ENCODE measurements around the gene MAN1C1. TPM values are rescaled to one million over a fixed set of nuclear protein-coding genes. Genes with fewer than 3 reads are reported as not detected.

The MAN1C1 gene
- total RNA-seq, 1 experiment from 2014 or later: 0.11 TPM

DNA sequence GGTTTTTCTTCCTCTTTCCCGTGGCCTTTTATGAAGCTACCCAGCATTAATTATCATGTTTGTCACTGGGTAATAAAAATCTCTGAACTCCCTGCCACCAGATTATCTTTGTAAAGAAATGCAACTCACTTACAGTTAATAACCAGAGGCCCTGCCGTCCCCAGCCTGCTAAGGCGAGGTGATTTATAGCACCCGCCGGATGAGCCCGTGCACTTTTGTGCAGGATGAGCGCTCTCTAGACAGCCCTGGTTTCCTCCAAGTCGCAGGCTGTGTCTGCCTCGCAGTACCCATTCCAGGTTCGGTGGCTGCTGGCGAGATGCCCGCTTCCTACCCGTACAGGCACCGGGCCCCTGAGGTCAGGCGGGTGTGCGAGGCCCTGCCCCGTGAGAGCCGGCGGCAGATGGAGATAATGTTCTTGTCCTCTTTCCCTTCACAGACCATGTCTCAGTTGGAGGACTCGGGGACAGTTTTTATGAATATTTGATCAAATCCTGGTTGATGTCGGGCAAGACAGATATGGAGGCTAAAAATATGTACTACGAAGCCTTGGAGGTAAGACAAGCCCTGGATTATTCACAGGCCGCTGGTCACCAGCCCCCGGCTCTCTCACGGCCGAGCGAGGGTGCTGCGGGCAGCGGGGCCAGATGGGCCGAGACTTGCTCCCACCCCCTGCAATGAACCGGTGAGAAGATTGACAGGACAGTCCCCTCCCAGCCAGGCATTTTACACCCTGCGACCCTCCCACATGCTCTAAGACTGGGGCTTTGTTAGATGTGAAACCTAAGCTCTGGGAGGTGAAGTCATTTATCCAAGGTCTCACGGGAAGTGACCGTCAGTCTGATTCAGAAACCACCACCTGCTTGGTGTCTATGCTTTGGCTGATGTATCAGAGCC, 154.9 kb downstream of the MAN1C1 start:
- H3K27me3 ChIP-seq (ENCODE audit: low read length): no peaks in the 10 kb centered on the region
- H3K4me1 ChIP-seq (ENCODE audit: insufficient read depth, low read length): peaks cover 12% of the 10 kb centered on the region
- ChIA-PET POLR2A (ENCODE audit: unreplicated experiment) (no interaction called here), CTCF (no interaction called here)
- H4K20me1 ChIP-seq (ENCODE audit: low read length): no peaks in the 10 kb centered on the region
- H2AFZ ChIP-seq (ENCODE audit: low read length): no peak overlapping the region
- H3K9ac ChIP-seq (ENCODE audit: low read length): no peak overlapping the region
- no peaks in the 10 kb centered on the region for H3K9me2 ChIP-seq (replicated peaks; ENCODE audit: low read length)
- TF ChIP-seq CTCF (conservative IDR thresholded peaks at IDR 0.05; ENCODE audit: low read depth, low read length) (no peak), EZH2phosphoT487 (IDR thresholded peaks at IDR 0.05; ENCODE audit: borderline replicate concordance, low read length) (no peak), EZH2 (IDR thresholded peaks at IDR 0.05; ENCODE audit: low read length, unreplicated experiment) (no peak)
- intact Hi-C loops (cut with micrococcal nuclease): no loop called here
- ATAC-seq: no peak
- no peaks in the 10 kb centered on the region for H3K36me3 ChIP-seq (ENCODE audit: low read depth, low read length)
- no peak overlapping the region for H3K4me2 ChIP-seq (ENCODE audit: low read length)
- DNase-seq: no peak
- H3K27ac ChIP-seq (ENCODE audit: low read length): no peak overlapping the region
- no peaks in the 10 kb centered on the region for H3F3A ChIP-seq (ENCODE audit: low read length, unreplicated experiment)
- no TSS peak for BruUV-seq (replicated peaks)
- H3K79me2 ChIP-seq (ENCODE audit: low read length): no peaks in the 10 kb centered on the region
- H3K9me3 ChIP-seq (ENCODE audit: low read length): no peaks in the 10 kb centered on the region
- no peak overlapping the region for H3K4me3 ChIP-seq (ENCODE audit: low read length)

GRCh38 chr1:25772164-25772563, 155.6 kb downstream of the MAN1C1 start:
- H3K9me3 ChIP-seq (ENCODE audit: low read length): no peaks in the 10 kb centered on the region
- H4K20me1 ChIP-seq (ENCODE audit: low read length): no peaks in the 10 kb centered on the region
- POLR2A ChIA-PET (ENCODE audit: unreplicated experiment): no interaction called here
- BruUV-seq (replicated peaks): no TSS peak
- no peaks in the 10 kb centered on the region for H3K9me2 ChIP-seq (replicated peaks; ENCODE audit: low read length)
- H3K9ac ChIP-seq (ENCODE audit: low read length): no peak overlapping the region
- no peaks in the 10 kb centered on the region for H3K27me3 ChIP-seq (ENCODE audit: low read length)
- no peaks in the 10 kb centered on the region for H3F3A ChIP-seq (ENCODE audit: low read length, unreplicated experiment)
- H3K79me2 ChIP-seq (ENCODE audit: low read length): no peaks in the 10 kb centered on the region
- no peak overlapping the region for H3K27ac ChIP-seq (ENCODE audit: low read length)
- no peak overlapping the region for H3K4me2 ChIP-seq (ENCODE audit: low read length)
- no peaks in the 10 kb centered on the region for H3K36me3 ChIP-seq (ENCODE audit: low read depth, low read length)
- H3K4me1 ChIP-seq (ENCODE audit: insufficient read depth, low read length): peaks cover 12% of the 10 kb centered on the region
- no peak overlapping the region for H3K4me3 ChIP-seq (ENCODE audit: low read length)
- no peak for ATAC-seq
- CTCF ChIA-PET: no interaction called here
- no peak overlapping the region for H2AFZ ChIP-seq (ENCODE audit: low read length)
- intact Hi-C loops (cut with micrococcal nuclease): no loop called here
- no peak for DNase-seq
- no peak for TF ChIP-seq EZH2 (IDR thresholded peaks at IDR 0.05; ENCODE audit: low read length, unreplicated experiment)
- TF ChIP-seq CTCF (conservative IDR thresholded peaks at IDR 0.05; ENCODE audit: low read depth, low read length): no peak
- TF ChIP-seq EZH2phosphoT487 (IDR thresholded peaks at IDR 0.05; ENCODE audit: borderline replicate concordance, low read length): no peak

- Histone ChIP-seq H2AFZ (ENCODE audit: low read length) (no peak overlapping the region), H3K79me2 (ENCODE audit: low read length) (no peaks in the 10 kb centered on the region), H3K9me2 (replicated peaks; ENCODE audit: low read length) (no peaks in the 10 kb centered on the region), H3K36me3 (ENCODE audit: low read depth, low read length) (no peaks in the 10 kb centered on the region), H3K9ac (ENCODE audit: low read length) (no peak overlapping the region), H3K4me1 (ENCODE audit: insufficient read depth, low read length) (peaks cover 12% of the 10 kb centered on the region), H3K4me2 (ENCODE audit: low read length) (no peak overlapping the region), H4K20me1 (ENCODE audit: low read length) (no peaks in the 10 kb centered on the region), H3K27me3 (ENCODE audit: low read length) (no peaks in the 10 kb centered on the region), H3K27ac (ENCODE audit: low read length) (no peak overlapping the region), H3K9me3 (ENCODE audit: low read length) (no peaks in the 10 kb centered on the region), H3K4me3 (ENCODE audit: low read length) (no peak overlapping the region), H3F3A (ENCODE audit: low read length, unreplicated experiment) (no peaks in the 10 kb centered on the region)
- ATAC-seq (no peak), DNase-seq (no peak)
- ChIA-PET POLR2A (ENCODE audit: unreplicated experiment) (no interaction called here), CTCF (no interaction called here)
- BruUV-seq (replicated peaks): no TSS peak
- intact Hi-C loops (cut with micrococcal nuclease): no loop called here
- no peak for TF ChIP-seq EZH2 (IDR thresholded peaks at IDR 0.05; ENCODE audit: low read length, unreplicated experiment)
- TF ChIP-seq EZH2phosphoT487 (IDR thresholded peaks at IDR 0.05; ENCODE audit: borderline replicate concordance, low read length): no peak
- no peak for TF ChIP-seq CTCF (conservative IDR thresholded peaks at IDR 0.05; ENCODE audit: low read depth, low read length)
These were observed 156.2 kb downstream of the MAN1C1 start for GRCh38 chr1:25772692-25773245.
